Gastroesophageal sphincter (tissue), 4 donors: ENCODE data around the gene SLC6A5. TPM values are rescaled to one million over a fixed set of nuclear protein-coding genes. Genes with fewer than 3 reads are reported as not detected.

Experiments
- ATAC-seq: fragments of 150-250 bp; one replicate; pipeline ENCODE4 v1.9.1; 2016; ENCODE audit warnings: mild to moderate bottlenecking, moderate library complexity
- H3K27ac ChIP-seq, 4 donors: fragments of 200-600 bp; sonication (generic) in 3 of 4; 1 replicate in 3 of 4; 2 replicates in 1 of 4; pipeline ENCODE4 v1.5.1; 2016 to 2019
- H3K27me3 ChIP-seq: fragments of 200-600 bp; sonication (generic); one replicate; pipeline ENCODE4 v1.5.1; 2019
- H3K36me3 ChIP-seq, 2 donors: fragments of 200-600 bp; sonication (generic); one replicate each; pipeline ENCODE4 v1.5.1; 2019; ENCODE audit warnings: control low read depth in 1 of 2
- H3K4me1 ChIP-seq, 3 donors: fragments of 200-600 bp; sonication (generic); 1 replicate in 2 of 3; 2 replicates in 1 of 3; pipeline ENCODE4 v1.5.1; 2016 to 2019; ENCODE audit warnings: control low read depth in 2 of 3
- H3K4me3 ChIP-seq, 2 donors: fragments of 200-600 bp; sonication (generic); one replicate each; pipeline ENCODE4 v1.5.1; 2019; ENCODE audit warnings: mild to moderate bottlenecking in 1 of 2, moderate library complexity in 1 of 2
- H3K9me3 ChIP-seq, 3 donors: fragments of 200-600 bp; sonication (generic); one replicate each; pipeline ENCODE4 v1.5.1; 2017 to 2019; ENCODE audit warnings: control low read depth in 2 of 3
- CTCF ChIP-seq, 4 experiments: fragments of 200-600 bp in 2 of 4; fragments of 450-650 bp in 2 of 4; sonication (generic) in 1 of 4; IDR thresholded peaks; one replicate each; pipeline ENCODE4 v1.5.1; 2017 to 2019; ENCODE audit warnings: antibody characterized with exemption in 4 of 4, mild to moderate bottlenecking in 2 of 4, moderate library complexity in 2 of 4
- EP300 ChIP-seq: sonication (generic); formaldehyde crosslinking; IDR thresholded peaks from one replicate; pipeline ENCODE4 v1.6.1; 2017; ENCODE audit warnings: antibody characterized with exemption, mild to moderate bottlenecking
- POLR2A ChIP-seq, 2 donors: fragments of 450-650 bp; IDR thresholded peaks; one replicate each; pipeline ENCODE4 v1.6.1; 2017; ENCODE audit warnings: antibody characterized with exemption in 2 of 2, mild to moderate bottlenecking in 2 of 2, moderate library complexity in 1 of 2
- POLR2AphosphoS5 ChIP-seq: sonication (generic); formaldehyde crosslinking; IDR thresholded peaks from one replicate; pipeline ENCODE4 v1.6.1; 2017; ENCODE audit warnings: antibody characterized with exemption
- WGBS, 2 donors: methylation state at CpG; one replicate each; pipeline ENCODE4 v1.1.5; 2018; ENCODE audit warnings: low coverage in 1 of 2; 5-methylcytosine and 5-hydroxymethylcytosine counted together
- total RNA-seq, 4 donors: library from RNA; depleted of rRNA; stranded (reverse); fragments of >200 nt; gene quantifications; one replicate each; pipeline ENCODE4 v1.1.0, GENCODE V29; 2016

Gene SLC6A5
- total RNA-seq, 4 donors from 2014 or later = not detected

- Histone ChIP-seq H3K9me3 (no peaks in the 10 kb centered on the region), H3K36me3 (no peaks in the 10 kb centered on the region), H3K4me1 (peaks cover 0 to 12% (median 0%) of the 10 kb centered on the region in 3 donors), H3K27ac (no peak overlapping the region), H3K27me3 (peaks cover 61% of the 10 kb centered on the region), H3K4me3 (no peak overlapping the region)
- TF ChIP-seq CTCF (IDR thresholded peaks at IDR 0.05) (no peak), POLR2A (IDR thresholded peaks at IDR 0.05) (no peak), POLR2AphosphoS5 (no peak), EP300 (no peak)
- no peak for ATAC-seq
- WGBS, 2 donors = 47 to 50% methylated on average over 2 of the region's 2 CpGs
These were observed 6.7 kb upstream of the SLC6A5 start for GRCh38 chr11:20592741-20593140.

GRCh38 chr11:20594274-20595061 lies 4.9 kb upstream of the SLC6A5 start:
- Histone ChIP-seq H3K27ac (no peak overlapping the region), H3K4me3 (no peak overlapping the region), H3K27me3 (peaks cover 65% of the 10 kb centered on the region), H3K9me3 (no peaks in the 10 kb centered on the region), H3K36me3 (no peaks in the 10 kb centered on the region), H3K4me1 (peaks cover 0 to 12% (median 0%) of the 10 kb centered on the region in 3 donors)
- 62 to 72% methylated on average over 3 to 8 of the region's 8 CpGs for WGBS, 2 donors
- TF ChIP-seq CTCF (IDR thresholded peaks at IDR 0.05) = no peak
- no peak for TF ChIP-seq EP300
- TF ChIP-seq POLR2A (IDR thresholded peaks at IDR 0.05) = no peak
- no peak for TF ChIP-seq POLR2AphosphoS5
- ATAC-seq = no peak

DNA sequence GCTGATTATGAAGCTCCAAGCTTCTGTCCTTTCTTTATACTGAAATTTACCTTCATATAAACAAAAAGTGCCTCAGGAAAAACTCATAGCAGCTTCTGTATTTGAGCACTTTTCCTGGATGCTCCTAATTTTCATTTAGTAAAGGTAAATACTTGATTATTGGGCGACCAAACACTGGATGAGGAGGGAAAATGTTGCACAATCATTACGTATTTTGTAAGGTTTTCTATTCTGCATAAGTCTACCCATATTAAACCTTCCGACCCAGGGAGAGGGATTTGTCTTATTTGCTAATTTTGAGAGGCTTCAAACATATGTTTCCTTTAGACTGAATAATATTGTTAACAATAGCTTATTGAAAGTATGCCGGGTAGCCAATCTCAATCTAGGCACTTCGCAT lies 4.3 kb upstream of the SLC6A5 start:
- WGBS, 2 donors = 74 to 83% methylated on average over 5 of the region's 5 CpGs
- Histone ChIP-seq H3K9me3 (no peaks in the 10 kb centered on the region), H3K36me3 (no peaks in the 10 kb centered on the region), H3K27ac (no peak overlapping the region), H3K4me1 (peaks cover 0 to 12% (median 0%) of the 10 kb centered on the region in 3 donors), H3K4me3 (no peak overlapping the region), H3K27me3 (peaks cover 66% of the 10 kb centered on the region)
- no peak for TF ChIP-seq POLR2A (IDR thresholded peaks at IDR 0.05)
- TF ChIP-seq POLR2AphosphoS5 = no peak
- TF ChIP-seq EP300 = no peak
- TF ChIP-seq CTCF (IDR thresholded peaks at IDR 0.05) = no peak
- ATAC-seq = no peak

GRCh38 chr11:20596205-20597153 lies 2.9 kb upstream of the SLC6A5 start:
- H3K4me1 ChIP-seq = peaks cover 0 to 12% (median 0%) of the 10 kb centered on the region in 3 donors
- peaks cover 80% of the 10 kb centered on the region for H3K27me3 ChIP-seq
- 0 to 2% methylated on average over 30 to 36 of the region's 57 CpGs for WGBS, 2 donors
- no peaks in the 10 kb centered on the region for H3K9me3 ChIP-seq
- no peaks in the 10 kb centered on the region for H3K36me3 ChIP-seq
- H3K4me3 ChIP-seq = no peak overlapping the region
- no peak for ATAC-seq
- no peak for TF ChIP-seq POLR2AphosphoS5
- TF ChIP-seq EP300 = no peak
- no peak for TF ChIP-seq POLR2A (IDR thresholded peaks at IDR 0.05)
- no peak for TF ChIP-seq CTCF (IDR thresholded peaks at IDR 0.05)
- no peak overlapping the region for H3K27ac ChIP-seq
